Measurements from ENCODE around the gene TANGO2. TPM values are rescaled to one million over a fixed set of nuclear protein-coding genes. Genes with fewer than 3 reads are reported as not detected.

The TANGO2 gene
- total and polyA plus RNA-seq, 2 donors (not counting 1 experiment from before 2014, with no cell fraction given), result 75.5 to 75.6 TPM

DNA sequence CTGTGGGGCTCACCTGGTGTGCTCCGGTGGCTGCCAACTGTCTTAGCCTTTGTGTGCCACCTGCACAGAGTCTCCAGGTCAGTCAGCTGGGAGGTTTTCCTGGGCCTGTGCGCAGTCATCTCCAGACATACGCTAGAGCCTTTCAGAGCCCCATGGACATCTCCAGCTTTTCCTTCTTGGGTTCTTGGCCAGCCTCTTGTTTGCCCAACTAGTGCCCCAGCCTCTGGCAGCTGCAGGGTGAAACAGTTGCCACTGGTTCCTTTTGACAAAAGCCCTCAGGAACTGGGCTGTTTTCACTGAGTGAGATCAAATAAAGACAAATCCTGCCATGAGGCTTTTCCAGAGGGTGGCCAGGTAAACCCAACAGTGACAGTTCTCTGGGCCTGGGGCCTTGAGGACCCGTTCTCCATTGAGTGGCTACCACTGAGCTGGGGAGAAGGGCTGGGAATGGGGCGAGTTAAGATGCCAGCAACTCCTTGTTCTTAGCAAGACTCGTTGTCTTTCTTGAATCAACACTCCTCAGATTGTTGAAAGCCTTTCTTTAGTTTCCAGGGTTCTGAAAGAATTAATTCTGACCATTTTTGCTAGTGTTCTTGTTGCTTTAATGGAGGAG is 78.3 kb downstream of the TANGO2 start:
- Histone ChIP-seq H2AFZ (ENCODE audit: insufficient read depth, low read depth, low read length, poor library complexity, severe bottlenecking) (no peak overlapping the region), H3K27me3 (replicated peaks in 1 of 4; ENCODE audit: control extremely low read depth in 1 of 4, control insufficient read depth in 3 of 4, insufficient read depth in 4 of 4, low read length in 3 of 4) (no peaks in the 10 kb centered on the region), H4K20me1 (ENCODE audit: control insufficient read depth, insufficient read depth, low read length, poor library complexity, severe bottlenecking) (no peaks in the 10 kb centered on the region), H3K36me3 (replicated peaks in 1 of 2; ENCODE audit: control extremely low read depth in 1 of 2, control insufficient read depth in 1 of 2, extremely low read depth in 1 of 2, insufficient read depth in 2 of 2, low read length in 1 of 2) (peaks cover 2 to 27% of the 10 kb centered on the region in 2 experiments), H3K4me3 (ENCODE audit: control extremely low read depth in 1 of 5, extremely low read depth in 1 of 5, insufficient read depth in 1 of 5, low read depth in 2 of 5, low read length in 4 of 5) (no peak overlapping the region), H3K4me1 (ENCODE audit: control insufficient read depth in 2 of 2, insufficient read depth in 2 of 2, low read length in 2 of 2) (no peaks in the 10 kb centered on the region), H3K9ac (ENCODE audit: low read length) (no peak overlapping the region), H3K4me2 (replicated peaks; ENCODE audit: low read depth, low read length, poor library complexity, severe bottlenecking) (no peak overlapping the region), H3K27ac (ENCODE audit: low read length in 2 of 2) (no peak overlapping the region), H3K9me3 (ENCODE audit: control extremely low read depth in 1 of 3, control insufficient read depth in 2 of 3, insufficient read depth in 1 of 3, low read length in 2 of 3) (no peaks in the 10 kb centered on the region), H3K79me2 (ENCODE audit: control insufficient read depth, insufficient read depth, low read length) (no peaks in the 10 kb centered on the region)
- ATAC-seq (ENCODE audit: low read depth) (no peak), DNase-seq (no peak)
- CTCF ChIA-PET, result no interaction called here
- H3K27me3 Mint-ChIP-seq, result no peaks in the 10 kb centered on the region
- H3K4me1 Mint-ChIP-seq, result peaks cover 5% of the 10 kb centered on the region
- no peak overlapping the region for H3K27ac Mint-ChIP-seq
- intact Hi-C loops (cut with micrococcal nuclease), result no loop called here
- H3K4me3 Mint-ChIP-seq, result no peak overlapping the region
- TF ChIP-seq EZH2 (IDR thresholded peaks at IDR 0.05; ENCODE audit: borderline replicate concordance, insufficient read depth, low read depth, low read length, poor library complexity, severe bottlenecking), result no peak
- TF ChIP-seq, protein P1, sequence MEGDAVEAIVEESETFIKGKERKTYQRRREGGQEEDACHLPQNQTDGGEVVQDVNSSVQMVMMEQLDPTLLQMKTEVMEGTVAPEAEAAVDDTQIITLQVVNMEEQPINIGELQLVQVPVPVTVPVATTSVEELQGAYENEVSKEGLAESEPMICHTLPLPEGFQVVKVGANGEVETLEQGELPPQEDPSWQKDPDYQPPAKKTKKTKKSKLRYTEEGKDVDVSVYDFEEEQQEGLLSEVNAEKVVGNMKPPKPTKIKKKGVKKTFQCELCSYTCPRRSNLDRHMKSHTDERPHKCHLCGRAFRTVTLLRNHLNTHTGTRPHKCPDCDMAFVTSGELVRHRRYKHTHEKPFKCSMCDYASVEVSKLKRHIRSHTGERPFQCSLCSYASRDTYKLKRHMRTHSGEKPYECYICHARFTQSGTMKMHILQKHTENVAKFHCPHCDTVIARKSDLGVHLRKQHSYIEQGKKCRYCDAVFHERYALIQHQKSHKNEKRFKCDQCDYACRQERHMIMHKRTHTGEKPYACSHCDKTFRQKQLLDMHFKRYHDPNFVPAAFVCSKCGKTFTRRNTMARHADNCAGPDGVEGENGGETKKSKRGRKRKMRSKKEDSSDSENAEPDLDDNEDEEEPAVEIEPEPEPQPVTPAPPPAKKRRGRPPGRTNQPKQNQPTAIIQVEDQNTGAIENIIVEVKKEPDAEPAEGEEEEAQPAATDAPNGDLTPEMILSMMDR (IDR thresholded peaks at IDR 0.05), result no peak
- no peaks in the 10 kb centered on the region for H3K9me3 Mint-ChIP-seq (ENCODE audit: insufficient read depth)
- 97% methylated on average over 6 of the region's 6 CpGs for WGBS (ENCODE audit: insufficient coverage)
- POLR2A ChIA-PET, result no interaction called here

DNA sequence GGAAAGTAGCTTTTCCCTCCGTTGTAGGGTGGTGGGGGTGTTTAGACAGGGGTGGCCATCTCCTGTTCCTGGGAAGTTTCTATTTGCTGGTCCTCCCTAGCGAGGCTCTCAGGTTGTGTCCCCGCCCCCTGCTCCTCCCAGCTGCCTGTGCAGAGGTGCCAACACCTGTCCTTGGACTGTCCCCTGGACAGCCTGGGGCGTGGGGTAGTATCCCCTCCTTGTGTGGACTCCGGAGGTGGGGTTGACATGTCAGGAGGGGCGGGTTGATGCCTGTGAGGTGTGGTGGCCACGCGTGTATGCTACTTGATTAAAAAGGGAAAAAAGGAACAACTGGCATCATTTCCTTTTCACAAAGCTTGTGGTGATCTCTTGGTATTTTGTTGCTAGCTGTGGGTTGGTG is 80.7 kb downstream of the TANGO2 start:
- Histone ChIP-seq H3K4me1 (ENCODE audit: control insufficient read depth in 2 of 2, insufficient read depth in 2 of 2, low read length in 2 of 2) (no peaks in the 10 kb centered on the region), H3K27me3 (replicated peaks in 1 of 4; ENCODE audit: control extremely low read depth in 1 of 4, control insufficient read depth in 3 of 4, insufficient read depth in 4 of 4, low read length in 3 of 4) (no peaks in the 10 kb centered on the region), H3K4me3 (ENCODE audit: control extremely low read depth in 1 of 5, extremely low read depth in 1 of 5, insufficient read depth in 1 of 5, low read depth in 2 of 5, low read length in 4 of 5) (no peak overlapping the region), H3K4me2 (replicated peaks; ENCODE audit: low read depth, low read length, poor library complexity, severe bottlenecking) (no peak overlapping the region), H3K36me3 (replicated peaks in 1 of 2; ENCODE audit: control extremely low read depth in 1 of 2, control insufficient read depth in 1 of 2, extremely low read depth in 1 of 2, insufficient read depth in 2 of 2, low read length in 1 of 2) (peaks cover 2 to 19% of the 10 kb centered on the region in 2 experiments), H3K9ac (ENCODE audit: low read length) (no peak overlapping the region), H3K9me3 (ENCODE audit: control extremely low read depth in 1 of 3, control insufficient read depth in 2 of 3, insufficient read depth in 1 of 3, low read length in 2 of 3) (no peaks in the 10 kb centered on the region), H3K79me2 (ENCODE audit: control insufficient read depth, insufficient read depth, low read length) (no peaks in the 10 kb centered on the region), H4K20me1 (ENCODE audit: control insufficient read depth, insufficient read depth, low read length, poor library complexity, severe bottlenecking) (no peaks in the 10 kb centered on the region), H2AFZ (ENCODE audit: insufficient read depth, low read depth, low read length, poor library complexity, severe bottlenecking) (no peak overlapping the region), H3K27ac (ENCODE audit: low read length in 2 of 2) (no peak overlapping the region)
- ATAC-seq (ENCODE audit: low read depth) (no peak), DNase-seq (no peak)
- Mint-ChIP-seq H3K27ac (no peak overlapping the region), H3K9me3 (ENCODE audit: insufficient read depth) (no peaks in the 10 kb centered on the region), H3K4me1 (peaks cover 5% of the 10 kb centered on the region), H3K4me3 (no peak overlapping the region), H3K27me3 (no peaks in the 10 kb centered on the region)
- CTCF ChIA-PET, result no interaction called here
- 67% methylated on average over 7 of the region's 8 CpGs for WGBS (ENCODE audit: insufficient coverage)
- TF ChIP-seq, protein P1 (IDR thresholded peaks at IDR 0.05), result no peak
- no peak for TF ChIP-seq EZH2 (IDR thresholded peaks at IDR 0.05; ENCODE audit: borderline replicate concordance, insufficient read depth, low read depth, low read length, poor library complexity, severe bottlenecking)
- POLR2A ChIA-PET, result no interaction called here
- intact Hi-C loops (cut with micrococcal nuclease), result no loop called here

Data from B cell (primary cell).